NCI-H2029 (cell line): ENCODE measurements around the gene FAM124B.

Experiments used
- DNase-seq: peaks from one replicate; lab custom pipeline; 2025; lab: John Stamatoyannopoulos, UW

The FAM124B gene, protein sequence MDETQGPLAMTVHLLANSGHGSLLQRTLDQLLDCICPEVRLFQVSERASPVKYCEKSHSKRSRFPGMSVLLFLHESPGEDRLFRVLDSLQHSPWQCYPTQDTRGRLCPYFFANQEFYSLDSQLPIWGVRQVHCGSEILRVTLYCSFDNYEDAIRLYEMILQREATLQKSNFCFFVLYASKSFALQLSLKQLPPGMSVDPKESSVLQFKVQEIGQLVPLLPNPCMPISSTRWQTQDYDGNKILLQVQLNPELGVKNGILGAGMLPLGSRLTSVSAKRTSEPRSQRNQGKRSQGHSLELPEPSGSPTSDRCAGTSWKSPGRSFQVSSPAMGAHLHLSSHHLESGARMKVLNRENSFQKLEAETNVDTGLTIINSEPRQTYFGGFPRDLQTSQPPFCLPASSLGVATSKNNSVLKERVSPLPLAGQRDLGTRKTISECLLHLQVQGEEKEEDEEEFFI

DNA sequence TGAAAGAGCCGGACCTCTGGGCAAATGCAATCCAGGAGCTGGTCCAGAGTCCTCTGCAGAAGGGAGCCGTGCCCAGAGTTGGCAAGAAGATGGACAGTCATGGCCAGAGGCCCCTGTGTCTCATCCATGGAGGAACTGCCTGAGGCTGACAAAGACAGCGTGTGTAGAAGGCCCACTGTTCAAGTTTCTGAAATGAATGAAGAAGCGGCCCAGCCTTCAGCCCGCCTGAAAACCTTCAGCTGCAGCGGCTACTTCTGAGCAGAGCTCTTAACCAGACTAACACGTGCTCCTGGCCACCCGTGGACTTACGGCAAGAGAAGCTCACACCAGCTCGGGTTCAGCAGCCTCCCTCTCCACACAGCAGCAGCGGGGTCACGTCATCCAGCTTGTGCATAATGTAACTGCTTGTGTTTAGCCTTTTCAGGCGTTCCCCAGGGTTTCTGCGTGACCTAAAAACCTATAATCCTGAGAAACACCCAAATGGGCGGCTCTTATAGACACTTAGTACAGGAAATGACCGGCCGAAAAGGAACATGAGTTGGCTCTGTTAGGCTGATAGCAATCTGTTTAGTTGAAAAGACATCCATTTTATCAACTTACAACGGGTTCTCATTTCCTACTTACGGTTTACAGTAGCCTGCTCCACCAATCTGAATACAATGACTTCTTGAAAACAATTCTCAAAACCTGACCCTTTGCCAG lies at the start of gene FAM124B:
Gene FAM124B (minus strand): TSS at position 467 of the 702 bp plus-strand sequence. CDS start 339 bp downstream, at position 128.
- DNase-seq: no peak

DNA sequence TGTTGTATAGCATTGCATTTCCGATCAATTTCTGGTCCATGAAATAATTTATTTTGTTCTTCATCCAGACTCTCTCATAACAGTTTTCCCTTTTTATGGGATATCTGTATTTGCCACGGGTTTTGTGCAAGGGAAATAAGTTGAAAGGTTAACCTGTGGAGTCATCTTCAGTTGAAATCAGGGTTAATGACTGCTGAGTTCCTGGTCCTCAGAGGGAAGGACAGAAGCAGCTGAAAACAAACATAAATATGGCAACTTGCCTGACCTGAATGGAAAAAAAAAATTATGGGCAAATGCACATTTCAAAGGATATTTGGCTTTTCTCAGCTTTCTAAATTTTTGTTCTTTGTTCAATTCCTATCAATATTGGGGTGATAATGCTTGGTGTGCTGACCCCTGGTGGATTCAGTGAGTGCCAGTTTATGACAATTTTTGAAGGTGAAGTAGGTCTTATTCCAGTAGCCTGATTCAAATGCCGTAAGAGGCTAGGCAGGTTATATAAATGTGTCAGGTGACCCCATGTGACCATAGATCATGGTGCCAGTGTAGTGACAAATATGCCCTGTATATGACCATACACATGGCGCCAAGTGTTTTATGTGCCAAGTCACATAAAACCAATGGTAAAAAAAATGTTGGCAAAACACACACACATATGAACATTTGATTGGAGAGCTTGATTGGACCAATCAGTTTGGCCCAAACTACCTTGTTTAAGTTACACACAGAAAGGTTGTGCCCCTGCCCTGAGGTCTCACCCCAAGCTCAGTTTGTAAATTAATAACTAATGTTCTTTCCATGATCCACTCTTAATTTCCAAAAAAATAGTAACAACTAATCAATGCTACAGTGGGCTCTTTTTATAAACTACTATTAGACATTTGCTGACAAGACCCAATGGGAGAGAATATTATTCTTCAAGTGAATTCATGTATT lies 47.6 kb upstream of the FAM124B start:
- DNase-seq: no peak

DNA sequence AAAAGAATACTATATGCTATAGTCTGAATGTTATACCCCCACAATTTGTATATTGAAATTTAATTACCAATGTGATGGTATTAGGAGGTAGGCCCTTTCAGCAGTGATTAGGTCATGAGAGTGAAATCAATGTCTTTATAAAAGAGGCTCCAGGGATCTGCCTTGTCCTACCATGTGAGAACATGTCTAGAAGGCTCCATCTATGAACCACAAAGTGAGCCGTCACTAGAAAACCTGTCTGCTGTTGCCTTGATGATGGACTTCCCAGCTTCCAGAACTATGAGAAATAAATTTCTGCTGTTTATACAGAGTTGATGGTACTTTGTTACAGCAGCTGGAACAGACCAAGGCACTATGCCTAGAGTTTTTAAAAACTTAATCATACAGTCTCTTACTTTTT lies 46.3 kb upstream of the FAM124B start:
- DNase-seq: no peak

DNA sequence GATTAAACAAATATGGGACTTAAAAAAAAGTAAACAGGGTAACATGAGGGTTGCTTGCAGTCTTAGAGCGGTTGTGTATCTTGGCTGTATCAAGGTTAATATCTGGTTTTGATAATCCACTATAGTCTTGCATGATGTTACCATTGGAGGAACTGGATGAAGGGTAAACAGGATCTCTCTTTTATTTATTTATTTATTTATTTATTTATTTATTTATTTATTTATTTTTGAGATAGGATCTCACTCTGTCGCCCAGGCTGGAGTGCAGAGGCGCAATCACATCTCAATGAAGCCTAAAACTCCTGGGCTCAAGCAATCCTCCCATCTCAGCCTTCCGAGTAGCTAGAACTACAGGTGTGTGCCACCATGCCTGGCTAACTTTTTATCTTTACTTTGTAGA lies 42.9 kb upstream of the FAM124B start:
- DNase-seq: no peak

DNA sequence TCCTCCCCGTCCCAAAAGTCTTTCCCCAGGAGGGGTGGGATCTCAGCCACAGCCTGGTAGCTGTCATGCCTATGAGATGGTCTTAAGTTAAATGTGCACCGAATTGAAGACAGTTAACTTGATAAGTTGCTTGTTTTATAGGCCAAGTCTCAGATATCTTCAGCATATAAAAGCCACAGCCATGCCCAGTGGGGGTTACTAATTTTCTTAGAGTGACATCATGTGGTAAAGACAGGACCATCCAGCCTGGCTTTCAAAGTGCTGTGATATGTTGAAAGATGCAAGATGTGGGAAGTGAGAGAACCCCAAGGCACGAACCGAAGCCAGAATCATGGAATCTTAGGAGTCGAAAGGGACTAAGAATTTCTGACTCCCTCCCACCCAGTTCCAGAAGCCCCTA lies 42.1 kb upstream of the FAM124B start:
- DNase-seq: no peak

DNA sequence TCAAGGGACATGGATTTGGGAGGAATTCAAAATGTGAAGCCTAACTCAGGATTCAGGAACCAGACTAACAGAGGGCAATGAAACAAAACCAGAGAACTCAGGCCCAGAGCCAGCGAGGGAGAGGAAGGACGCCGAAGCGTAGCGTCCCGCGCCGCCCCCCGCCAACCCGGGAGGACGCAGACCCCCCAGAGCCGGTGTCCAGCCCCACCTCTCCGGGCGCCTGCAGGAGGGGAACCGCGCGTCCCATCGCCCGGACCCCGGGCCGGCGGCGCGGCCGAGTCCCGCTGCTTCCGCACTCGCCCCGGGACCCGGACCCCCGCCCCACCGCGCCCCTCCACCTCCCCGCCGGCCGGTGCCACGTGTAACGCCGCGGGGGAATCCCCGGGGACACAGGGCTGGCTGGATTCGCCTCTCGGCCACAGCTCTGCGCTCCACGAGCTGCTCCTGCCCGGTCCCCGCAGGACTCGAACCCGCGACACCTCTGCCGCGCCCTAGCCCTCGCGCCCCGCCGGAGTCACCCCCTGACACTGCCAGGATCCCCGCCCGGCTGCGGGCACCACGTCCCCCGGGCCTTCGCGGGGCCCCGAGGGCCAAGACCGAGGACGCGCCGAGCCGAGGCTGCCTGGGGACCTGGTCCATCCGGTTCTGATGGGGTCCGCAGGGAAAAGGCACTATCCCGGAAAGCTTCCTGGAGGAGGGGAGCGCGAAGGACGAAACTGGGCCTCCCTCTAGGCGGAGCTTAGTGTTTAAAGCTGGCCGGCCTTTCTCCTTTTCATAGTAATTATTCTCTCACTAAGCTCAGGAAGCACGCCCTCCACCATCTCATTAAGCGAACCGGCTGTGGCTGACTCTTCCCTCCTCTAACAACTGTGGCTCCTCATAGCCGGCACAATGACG lies 40.4 kb upstream of the FAM124B start:
- peak; percentile 35 for DNase-seq

DNA sequence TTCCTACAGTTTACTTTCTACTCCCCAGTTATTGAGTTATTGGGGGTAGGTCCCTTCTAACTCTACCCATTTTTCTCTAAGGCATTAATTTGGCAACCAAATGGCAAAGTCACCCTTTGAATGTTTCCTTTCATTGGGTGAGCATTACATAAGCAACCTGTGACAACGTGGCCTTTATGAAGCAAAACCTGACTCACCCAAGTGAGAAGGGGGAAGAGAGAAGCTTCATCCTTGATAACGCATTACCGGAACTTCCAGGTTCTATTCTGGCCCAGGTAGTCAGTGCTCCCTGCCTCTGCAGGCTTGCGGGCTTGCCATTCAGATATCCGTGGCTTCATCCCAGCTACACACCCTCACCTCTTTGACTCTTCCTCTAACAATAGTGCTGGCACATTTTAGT lies 39.1 kb upstream of the FAM124B start:
- no peak for DNase-seq

DNA sequence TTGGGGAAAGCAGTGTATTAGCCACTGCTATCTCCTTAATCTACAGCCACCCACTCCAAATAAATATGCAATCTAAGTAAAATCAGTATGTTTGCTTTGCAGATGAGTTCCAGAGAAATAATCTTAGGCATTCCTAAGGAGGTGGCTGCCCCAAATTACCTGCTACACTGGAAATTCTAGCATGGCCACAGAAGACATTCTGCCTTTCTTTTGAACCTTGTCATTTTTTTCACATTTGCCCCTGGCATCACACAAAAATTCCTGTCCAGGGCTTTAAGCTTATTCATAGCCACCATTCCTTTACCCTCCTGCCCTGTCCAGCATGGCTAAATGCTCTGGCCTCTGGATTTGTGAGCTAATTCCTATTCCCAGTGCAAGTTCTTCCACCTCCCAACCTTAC lies 36.8 kb upstream of the FAM124B start:
- DNase-seq: no peak

DNA sequence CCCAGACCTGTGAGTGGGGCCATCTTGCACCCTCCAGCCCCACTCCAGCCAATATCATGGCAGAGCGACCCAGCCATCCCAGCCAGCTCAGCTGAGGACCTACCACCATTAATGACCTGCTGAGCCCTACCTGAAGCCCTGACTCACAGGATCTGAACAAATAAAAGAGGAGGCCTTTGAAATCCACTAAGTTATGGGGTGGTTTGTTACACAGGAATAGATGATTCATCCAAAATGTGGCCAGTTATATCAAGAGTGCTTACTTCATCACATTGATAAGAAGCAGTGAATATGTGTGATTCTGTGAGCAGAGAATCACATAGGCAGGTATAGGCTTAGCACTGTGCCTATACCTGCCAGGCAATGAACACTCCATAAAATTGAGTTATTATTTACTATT lies 34.7 kb upstream of the FAM124B start:
- no peak for DNase-seq

DNA sequence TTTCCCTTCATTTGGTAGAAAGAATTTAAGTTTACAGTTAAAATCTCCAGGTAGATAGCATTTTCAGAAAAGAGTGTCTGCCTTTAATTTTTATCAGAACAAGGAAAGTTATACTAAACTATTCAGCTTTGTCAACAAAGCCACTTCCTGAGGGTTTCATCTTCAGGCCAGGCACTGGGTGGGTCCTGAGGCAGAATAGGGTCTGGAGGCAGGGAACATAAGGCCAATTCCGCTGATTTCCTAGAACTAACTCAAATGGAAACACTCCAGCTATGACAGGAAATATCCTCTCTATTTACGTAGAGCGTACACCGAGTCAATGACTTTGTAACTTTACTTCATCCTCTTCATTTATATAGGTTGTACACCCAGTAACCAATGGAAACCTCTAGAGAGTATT lies 32.7 kb upstream of the FAM124B start:
- DNase-seq: no peak

DNA sequence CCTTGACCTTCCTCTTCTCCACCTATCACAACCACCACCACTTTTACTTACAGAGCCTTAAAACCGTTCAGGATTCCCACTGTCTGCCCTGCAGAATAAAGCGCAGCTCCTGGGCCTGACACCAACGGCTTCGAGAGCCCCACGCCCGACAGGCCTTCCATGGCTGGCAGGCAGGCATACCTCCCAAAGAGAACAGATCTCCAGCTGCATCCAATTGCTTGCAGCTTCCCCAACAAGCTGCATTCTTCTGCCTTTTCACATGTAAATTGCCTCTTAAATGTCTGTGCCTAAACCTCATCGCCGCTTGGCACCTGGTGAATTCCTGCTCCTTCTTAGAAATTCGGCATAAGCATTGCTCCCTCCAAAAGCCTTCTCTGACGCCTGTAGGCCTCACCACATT lies 31.5 kb upstream of the FAM124B start:
- no peak for DNase-seq

DNA sequence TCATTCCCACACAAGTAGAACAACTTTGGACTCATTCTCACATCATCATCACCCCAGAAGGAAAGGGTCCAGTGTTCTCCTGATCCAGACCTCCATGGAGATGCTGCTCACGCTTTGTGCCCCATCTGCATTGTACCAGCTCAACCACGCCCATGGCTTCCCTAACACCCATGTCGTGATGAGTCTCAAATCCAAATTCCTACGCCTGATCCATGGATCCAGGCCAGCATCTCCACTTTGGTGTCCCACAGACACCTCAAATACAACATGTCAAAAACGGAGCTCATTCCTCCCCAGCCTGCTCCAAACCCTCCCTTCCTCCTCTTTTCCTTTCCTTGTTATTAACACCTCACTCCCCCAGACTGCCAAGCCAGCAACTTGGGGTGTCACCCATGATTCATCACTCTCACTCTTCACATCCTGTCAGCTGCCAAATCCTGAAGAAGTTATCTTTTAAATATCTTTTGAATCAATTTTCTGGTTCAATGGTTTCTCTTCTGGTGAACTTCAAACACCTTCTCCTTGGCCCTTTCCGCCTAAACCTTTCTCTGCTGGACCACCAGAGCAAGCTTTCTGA lies 30.2 kb upstream of the FAM124B start:
- no peak for DNase-seq

DNA sequence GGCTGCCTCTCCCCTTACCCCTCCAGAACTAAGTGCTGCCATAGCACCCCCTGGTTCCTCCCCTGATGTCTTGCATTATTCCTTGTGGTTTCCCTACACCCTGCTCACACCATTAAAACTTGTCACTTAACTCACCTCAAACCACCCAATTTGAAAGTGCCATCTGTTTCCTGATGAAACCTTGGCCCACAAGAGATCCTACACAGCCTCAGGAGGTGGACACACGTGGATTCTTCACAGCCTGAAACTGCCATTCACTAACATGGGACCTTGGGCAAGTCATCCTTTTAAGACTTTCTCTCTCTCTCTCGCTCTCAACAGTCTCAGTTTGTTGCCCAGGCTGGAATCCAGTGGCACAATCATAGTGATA lies 27.5 kb upstream of the FAM124B start:
- no peak for DNase-seq

DNA sequence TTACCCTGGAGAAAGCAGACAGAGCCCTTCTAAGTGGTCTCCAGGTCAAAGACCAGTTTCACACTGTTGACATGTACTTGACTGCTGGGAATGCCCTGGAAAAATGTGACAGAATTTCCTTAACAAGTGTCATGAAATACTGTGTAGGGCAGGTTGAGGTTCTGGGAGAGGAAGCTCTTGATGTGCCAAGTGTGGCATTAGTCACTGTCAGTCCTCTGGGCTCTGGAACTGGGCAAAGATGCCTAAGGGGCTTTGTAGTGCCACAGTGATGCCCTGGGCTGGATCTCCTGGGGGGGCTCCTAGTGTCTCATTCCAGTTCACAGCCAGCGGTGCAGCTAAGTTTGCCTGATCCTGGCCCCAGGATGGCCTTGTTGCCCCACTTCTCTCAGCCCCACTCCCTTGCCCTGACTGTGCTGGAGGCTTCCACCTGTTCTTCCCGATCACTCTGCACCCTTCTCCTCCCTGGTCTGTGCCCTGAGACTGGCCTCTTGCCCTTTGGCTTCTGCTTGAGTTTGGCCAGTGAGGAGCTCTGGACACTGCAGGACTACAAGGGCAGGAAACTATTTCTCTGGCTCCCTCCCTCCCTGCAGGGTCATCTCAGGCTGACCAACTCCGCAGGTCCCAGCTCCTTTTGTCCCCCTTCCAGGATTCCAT lies 27.0 kb upstream of the FAM124B start:
- DNase-seq: no peak

DNA sequence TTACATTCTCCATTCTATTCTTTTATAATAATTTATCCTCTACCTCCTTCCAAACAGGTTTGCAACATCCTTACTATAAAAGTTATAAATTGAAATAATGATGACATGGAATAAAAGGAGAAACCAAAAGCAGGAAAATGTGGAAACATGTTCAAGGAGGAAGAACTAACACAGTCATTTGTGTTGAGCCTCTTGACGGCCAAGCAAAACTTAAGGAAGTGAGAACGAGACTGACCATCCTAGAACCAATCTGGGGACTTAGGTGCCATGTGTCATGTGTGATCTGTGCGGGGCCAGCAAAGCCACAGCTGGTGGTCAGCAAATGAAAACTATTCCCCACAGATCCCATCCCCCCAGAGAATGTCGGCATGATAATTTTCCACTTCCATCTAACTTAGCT lies 25.6 kb upstream of the FAM124B start:
- DNase-seq: no peak

DNA sequence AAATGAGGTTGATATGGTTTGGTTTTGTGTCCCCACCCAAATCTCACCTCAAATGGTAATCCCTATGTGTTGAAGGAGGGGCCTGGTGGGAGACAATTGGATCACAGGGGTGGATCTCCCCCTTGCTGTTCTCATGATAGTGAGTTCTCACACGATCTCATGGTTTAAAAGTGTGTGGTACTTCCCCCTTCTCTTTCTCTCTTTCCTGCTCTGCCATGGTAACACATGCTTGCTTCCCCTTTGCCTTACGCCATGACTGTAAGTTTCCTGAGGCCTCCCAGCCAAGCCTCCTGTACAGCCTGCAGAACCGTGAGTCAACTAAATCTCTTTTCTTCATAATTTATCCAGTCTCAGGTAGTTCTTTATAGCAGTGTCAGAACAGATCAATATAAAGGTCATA lies 24.7 kb upstream of the FAM124B start:
- DNase-seq: no peak

DNA sequence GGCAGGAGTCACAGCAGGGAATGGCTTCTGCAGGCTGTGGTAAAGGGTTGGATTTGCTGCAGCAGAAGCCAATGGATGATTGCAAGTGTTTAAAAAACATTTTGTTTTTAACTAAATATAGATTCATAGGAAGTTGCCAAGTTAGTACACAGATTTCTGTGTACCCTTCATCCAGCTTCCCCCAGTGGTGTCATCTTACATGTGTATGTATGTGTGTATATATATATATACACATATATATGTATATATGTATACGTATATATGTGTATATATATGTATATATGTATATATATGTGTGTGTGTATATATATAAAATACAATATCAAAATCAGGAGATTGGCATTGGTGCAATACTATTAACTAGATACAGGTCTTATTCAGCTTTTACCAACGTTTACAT lies 19.2 kb upstream of the FAM124B start:
- no peak for DNase-seq

DNA sequence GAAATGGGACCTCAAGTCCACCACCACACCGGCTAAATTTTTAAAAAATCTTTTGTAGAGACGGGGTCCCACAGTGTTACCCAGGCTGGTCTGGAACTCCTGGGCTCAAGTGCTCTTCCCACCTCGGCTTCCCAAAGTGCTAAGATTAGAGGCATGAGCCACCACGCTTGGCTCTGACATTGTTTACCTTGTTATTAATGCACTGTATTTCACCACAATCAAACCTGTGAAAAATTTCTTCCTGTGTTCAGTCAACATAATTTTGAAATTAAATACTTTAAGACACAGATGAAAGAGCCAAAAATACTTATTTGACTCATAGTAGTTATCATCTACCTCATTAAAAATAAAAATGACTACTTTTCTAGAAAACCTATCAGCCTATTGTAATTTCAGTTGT lies 16.0 kb upstream of the FAM124B start:
- no peak for DNase-seq

DNA sequence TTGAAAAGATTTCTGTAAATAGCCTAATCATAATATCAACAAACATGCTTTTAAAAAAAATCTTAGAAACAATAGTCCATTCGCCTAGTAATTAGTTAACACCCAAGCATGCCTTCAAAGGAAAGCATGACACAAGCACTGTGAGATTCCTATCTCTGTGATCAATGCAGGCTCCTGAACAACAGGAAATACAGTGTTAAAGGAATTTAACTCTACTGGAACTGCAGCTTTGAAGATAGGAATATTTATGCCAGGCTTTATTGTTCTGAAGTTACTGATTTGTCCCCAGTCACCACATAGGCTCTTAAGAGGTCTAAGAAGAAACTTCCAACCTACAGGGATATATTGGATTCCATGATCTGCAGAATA lies 15.4 kb upstream of the FAM124B start:
- no peak for DNase-seq

DNA sequence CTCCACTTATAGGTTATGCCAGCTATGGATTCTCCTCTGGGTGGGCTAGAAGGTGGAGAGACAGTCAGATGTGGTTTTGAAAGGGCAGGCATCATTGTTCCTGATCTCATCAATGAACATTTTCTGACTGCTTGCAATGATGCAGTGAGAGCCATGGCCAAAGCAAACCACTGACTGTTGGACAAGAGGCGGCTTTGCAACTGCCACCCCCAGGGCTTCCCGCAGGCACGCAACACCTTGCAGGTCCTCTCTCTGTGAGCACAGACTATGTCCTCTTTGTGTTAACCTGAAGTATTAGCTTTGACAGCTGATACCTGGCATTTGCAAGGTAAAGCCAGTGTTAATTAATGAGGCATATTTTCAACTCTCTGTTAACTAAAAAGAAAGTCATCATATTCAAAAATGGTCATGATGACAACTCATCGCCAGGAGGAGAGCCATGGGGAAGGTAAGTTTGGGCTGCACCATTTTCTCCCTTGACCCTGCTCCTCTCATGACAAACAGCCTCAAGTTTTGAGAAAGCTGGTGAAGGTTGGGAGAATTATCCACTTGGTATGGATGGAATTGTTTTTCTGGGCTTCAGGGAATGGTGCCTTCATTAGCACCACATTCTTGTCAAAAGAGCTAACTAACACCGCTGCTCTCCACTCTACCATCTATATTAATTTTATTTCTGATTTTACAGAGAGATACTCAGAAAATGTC lies 14.9 kb upstream of the FAM124B start:
- DNase-seq: no peak
